ENCODE measurements around the gene IQGAP3.

IQGAP3 gene

DNA sequence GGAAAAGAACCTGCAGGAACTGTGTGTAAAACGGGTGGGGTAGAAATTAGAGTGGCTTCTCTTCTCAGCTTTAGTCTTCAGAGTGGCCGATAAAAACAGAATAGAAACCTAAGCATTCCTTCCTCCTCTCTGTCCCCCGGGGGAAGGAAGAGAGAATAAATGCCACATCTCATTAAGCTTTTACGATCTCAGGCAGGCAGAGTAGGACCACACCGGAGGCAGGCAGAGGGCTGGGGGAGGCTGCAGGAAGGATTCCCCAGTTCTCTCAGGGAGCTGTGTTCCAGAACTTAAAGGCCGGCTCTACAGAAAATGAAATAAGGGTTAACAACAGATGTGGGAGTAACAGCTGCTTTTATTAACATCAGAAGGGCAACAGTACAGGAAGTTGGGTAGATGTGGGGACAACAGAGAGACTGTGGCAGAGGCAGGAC lies 47.3 kb downstream of the IQGAP3 start:
- no peak overlapping the region for H3K4me3 ChIP-seq (ENCODE audit: low read length)
- H3K9ac ChIP-seq (ENCODE audit: low read depth, low read length), result no peak overlapping the region
- WGBS, result 81% methylated on average over 5 of the region's 6 CpGs

DNA sequence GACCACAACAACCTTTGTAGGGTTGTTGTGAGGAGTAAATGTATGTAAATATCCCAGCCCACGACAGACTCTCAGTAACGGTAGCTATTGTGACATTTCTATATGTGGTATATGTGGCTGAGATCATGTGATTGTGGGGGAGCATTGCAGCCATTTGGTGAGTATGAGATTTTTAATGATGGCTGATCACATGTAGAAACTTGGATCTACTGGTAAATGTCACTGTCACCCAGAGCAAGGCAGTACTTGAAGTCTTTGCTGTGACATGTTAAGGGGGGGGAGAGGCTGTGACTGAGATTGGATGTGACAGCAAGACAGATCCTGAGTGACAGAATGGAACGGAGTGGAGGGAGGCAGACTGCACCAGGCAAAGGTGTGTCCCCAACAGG lies 47.9 kb downstream of the IQGAP3 start:
- 93% methylated on average over 3 of the region's 3 CpGs for WGBS
- no peaks in the 10 kb centered on the region for H3K27me3 ChIP-seq (ENCODE audit: insufficient read depth, low read length)
- H3K9me3 ChIP-seq (ENCODE audit: insufficient read depth, low read depth, low read length), result no peaks in the 10 kb centered on the region
- peaks cover 11% of the 10 kb centered on the region; the same call in 1 of the 2 replicates for H3K4me1 ChIP-seq (ENCODE audit: insufficient read depth, low read length)
- no peak overlapping the region for H3K4me3 ChIP-seq (ENCODE audit: low read length)
- H3K27ac ChIP-seq (ENCODE audit: low read depth, low read length), result no peak overlapping the region
- no peak overlapping the region for H3K9ac ChIP-seq (ENCODE audit: low read depth, low read length)
- peaks cover 28% of the 10 kb centered on the region; the same call in 1 of the 2 replicates for H3K36me3 ChIP-seq (ENCODE audit: insufficient read depth, low read length)

More for the DNA sequence above, 47.3 kb downstream of the IQGAP3 start:
- H3K4me1 ChIP-seq (ENCODE audit: insufficient read depth, low read length), result peaks cover 11% of the 10 kb centered on the region; the same call in 1 of the 2 replicates
- no peaks in the 10 kb centered on the region for H3K9me3 ChIP-seq (ENCODE audit: insufficient read depth, low read depth, low read length)
- no peaks in the 10 kb centered on the region for H3K27me3 ChIP-seq (ENCODE audit: insufficient read depth, low read length)
- peaks cover 32% of the 10 kb centered on the region for H3K36me3 ChIP-seq (ENCODE audit: insufficient read depth, low read length)
- no peak overlapping the region for H3K27ac ChIP-seq (ENCODE audit: low read depth, low read length)

- Histone ChIP-seq H3K27ac (ENCODE audit: low read depth, low read length) (no peak overlapping the region), H3K4me1 (ENCODE audit: insufficient read depth, low read length) (peaks cover 11% of the 10 kb centered on the region; the same call in 1 of the 2 replicates)
Observed at GRCh38 chr1:156523801-156524480, 48.4 kb downstream of the IQGAP3 start.

DNA sequence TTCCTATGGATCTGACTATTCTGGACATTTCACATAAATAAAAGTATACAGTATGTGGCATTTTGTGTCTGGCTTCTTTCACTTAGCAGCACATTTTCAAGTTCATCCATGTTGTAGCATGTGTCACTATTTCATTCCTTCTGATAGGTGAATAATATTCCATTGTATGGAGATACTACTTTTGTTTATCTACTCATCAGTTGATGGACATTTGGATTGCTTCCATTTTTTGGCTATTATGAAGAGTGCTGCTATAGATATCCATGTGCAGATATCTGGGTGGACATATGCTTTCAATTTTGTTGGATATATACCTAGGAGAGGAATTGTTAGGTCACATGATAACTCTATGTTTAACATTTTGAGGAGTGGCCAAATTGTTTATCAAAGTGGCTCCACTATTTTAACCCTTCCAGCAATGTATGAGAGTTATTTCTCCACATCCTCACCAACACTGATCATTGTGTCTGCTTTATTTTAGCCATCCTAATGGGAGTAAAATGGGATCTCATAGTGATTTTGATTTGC lies 49.9 kb downstream of the IQGAP3 start:
- Histone ChIP-seq H3K4me1 (ENCODE audit: insufficient read depth, low read length) (peaks cover 11% of the 10 kb centered on the region; the same call in 1 of the 2 replicates), H3K27me3 (ENCODE audit: insufficient read depth, low read length) (no peaks in the 10 kb centered on the region), H3K9ac (ENCODE audit: low read depth, low read length) (no peak overlapping the region), H3K27ac (ENCODE audit: low read depth, low read length) (no peak overlapping the region), H3K9me3 (ENCODE audit: insufficient read depth, low read depth, low read length) (no peaks in the 10 kb centered on the region), H3K36me3 (ENCODE audit: insufficient read depth, low read length) (peaks cover 10% of the 10 kb centered on the region; the same call in 1 of the 2 replicates), H3K4me3 (ENCODE audit: low read length) (no peak overlapping the region)

More at GRCh38 chr1:156523801-156524480, 48.4 kb downstream of the IQGAP3 start:
- H3K27me3 ChIP-seq (ENCODE audit: insufficient read depth, low read length), result no peaks in the 10 kb centered on the region
- peaks cover 23% of the 10 kb centered on the region; the same call in 1 of the 2 replicates for H3K36me3 ChIP-seq (ENCODE audit: insufficient read depth, low read length)
- no peak overlapping the region for H3K4me3 ChIP-seq (ENCODE audit: low read length)
- no peak overlapping the region for H3K9ac ChIP-seq (ENCODE audit: low read depth, low read length)
- H3K9me3 ChIP-seq (ENCODE audit: insufficient read depth, low read depth, low read length), result no peaks in the 10 kb centered on the region
- WGBS, result 94% methylated on average over 2 of the region's 2 CpGs

- Histone ChIP-seq H3K27ac (ENCODE audit: low read depth, low read length) (no peak overlapping the region), H3K9ac (ENCODE audit: low read depth, low read length) (no peak overlapping the region), H3K27me3 (ENCODE audit: insufficient read depth, low read length) (no peaks in the 10 kb centered on the region; the same call in 1 of the 2 replicates), H3K4me1 (ENCODE audit: insufficient read depth, low read length) (no peaks in the 10 kb centered on the region), H3K9me3 (ENCODE audit: insufficient read depth, low read depth, low read length) (no peaks in the 10 kb centered on the region), H3K36me3 (ENCODE audit: insufficient read depth, low read length) (no peaks in the 10 kb centered on the region), H3K4me3 (ENCODE audit: low read length) (no peak overlapping the region)
- 67% methylated on average over 3 of the region's 4 CpGs for WGBS
Observed at GRCh38 chr1:156517748-156518147, 54.6 kb downstream of the IQGAP3 start.

DNA sequence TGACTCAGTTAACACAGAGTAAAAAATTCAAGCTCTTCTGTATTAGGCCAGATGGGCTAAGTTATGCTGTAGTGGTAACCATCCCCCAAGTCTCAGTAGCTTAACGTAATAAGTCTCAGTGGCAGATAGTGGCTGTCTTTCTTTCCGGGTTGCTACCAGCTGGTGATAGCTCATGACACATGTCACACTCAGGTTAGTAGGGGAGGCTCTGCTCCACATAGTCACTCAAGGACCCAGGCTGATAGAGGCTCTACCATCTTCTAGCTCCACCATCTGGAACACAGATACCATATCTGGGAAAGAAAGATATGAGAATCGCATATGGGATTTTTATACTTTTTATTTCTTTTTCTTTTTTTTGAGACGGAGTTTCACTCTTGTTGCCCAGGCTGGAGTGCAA lies 55.5 kb downstream of the IQGAP3 start:
- no peaks in the 10 kb centered on the region for H3K9me3 ChIP-seq (ENCODE audit: insufficient read depth, low read depth, low read length)
- no peaks in the 10 kb centered on the region for H3K36me3 ChIP-seq (ENCODE audit: insufficient read depth, low read length)
- 96% methylated on average over 4 of the region's 4 CpGs for WGBS
- H3K9ac ChIP-seq (ENCODE audit: low read depth, low read length), result no peak overlapping the region
- no peaks in the 10 kb centered on the region for H3K4me1 ChIP-seq (ENCODE audit: insufficient read depth, low read length)
- no peak overlapping the region for H3K27ac ChIP-seq (ENCODE audit: low read depth, low read length)
- H3K27me3 ChIP-seq (ENCODE audit: insufficient read depth, low read length), result no peaks in the 10 kb centered on the region; the same call in 1 of the 2 replicates
- no peak overlapping the region for H3K4me3 ChIP-seq (ENCODE audit: low read length)

DNA sequence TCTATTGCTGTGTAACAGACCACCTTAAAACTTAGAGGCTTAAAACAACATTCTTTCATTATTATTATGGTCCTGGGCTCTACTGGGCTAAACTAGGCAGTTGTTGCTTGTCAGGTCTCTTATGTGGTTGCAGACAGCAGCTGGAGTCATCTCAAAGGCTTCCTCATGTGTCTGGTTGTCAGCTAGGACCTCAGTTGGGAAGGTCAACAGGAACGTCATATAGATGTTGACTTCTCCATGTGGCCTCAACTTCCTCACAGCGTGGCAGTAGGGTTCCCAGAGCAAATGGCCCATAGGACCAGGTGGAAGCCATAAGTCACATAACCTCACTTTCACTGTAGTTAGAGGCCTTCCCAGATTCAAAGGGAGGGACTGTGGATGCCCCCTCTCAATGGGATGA lies 56.4 kb downstream of the IQGAP3 start:
- WGBS, result 41% methylated on average over 2 of the region's 2 CpGs
- H3K9me3 ChIP-seq (ENCODE audit: insufficient read depth, low read depth, low read length), result no peaks in the 10 kb centered on the region
- H3K36me3 ChIP-seq (ENCODE audit: insufficient read depth, low read length), result no peaks in the 10 kb centered on the region
- H3K27ac ChIP-seq (ENCODE audit: low read depth, low read length), result no peak overlapping the region
- H3K27me3 ChIP-seq (ENCODE audit: insufficient read depth, low read length), result no peaks in the 10 kb centered on the region; the same call in 1 of the 2 replicates
- no peak overlapping the region for H3K4me3 ChIP-seq (ENCODE audit: low read length)
- no peaks in the 10 kb centered on the region for H3K4me1 ChIP-seq (ENCODE audit: insufficient read depth, low read length)
- no peak overlapping the region for H3K9ac ChIP-seq (ENCODE audit: low read depth, low read length)

- 96% methylated on average over 9 of the region's 9 CpGs for WGBS
- Histone ChIP-seq H3K9ac (ENCODE audit: low read depth, low read length) (no peak overlapping the region), H3K4me3 (ENCODE audit: low read length) (no peak overlapping the region), H3K9me3 (ENCODE audit: insufficient read depth, low read depth, low read length) (no peaks in the 10 kb centered on the region), H3K27me3 (ENCODE audit: insufficient read depth, low read length) (no peaks in the 10 kb centered on the region; the same call in 1 of the 2 replicates), H3K36me3 (ENCODE audit: insufficient read depth, low read length) (no peaks in the 10 kb centered on the region), H3K27ac (ENCODE audit: low read depth, low read length) (no peak overlapping the region), H3K4me1 (ENCODE audit: insufficient read depth, low read length) (no peaks in the 10 kb centered on the region)
Observed at GRCh38 chr1:156513185-156513584, 59.2 kb downstream of the IQGAP3 start.

- Histone ChIP-seq H3K9me3 (ENCODE audit: insufficient read depth, low read depth, low read length) (no peaks in the 10 kb centered on the region), H3K36me3 (ENCODE audit: insufficient read depth, low read length) (no peaks in the 10 kb centered on the region), H3K9ac (ENCODE audit: low read depth, low read length) (no peak overlapping the region), H3K4me3 (ENCODE audit: low read length) (no peak overlapping the region), H3K27me3 (ENCODE audit: insufficient read depth, low read length) (no peaks in the 10 kb centered on the region; the same call in 1 of the 2 replicates), H3K27ac (ENCODE audit: low read depth, low read length) (no peak overlapping the region), H3K4me1 (ENCODE audit: insufficient read depth, low read length) (no peaks in the 10 kb centered on the region)
- WGBS, result 88% methylated on average over 7 of the region's 7 CpGs
Observed at GRCh38 chr1:156511644-156512043, 60.7 kb downstream of the IQGAP3 start.

- H3K9me3 ChIP-seq (ENCODE audit: insufficient read depth, low read depth, low read length), result no peaks in the 10 kb centered on the region
- no peaks in the 10 kb centered on the region for H3K4me1 ChIP-seq (ENCODE audit: insufficient read depth, low read length)
- WGBS, result 88% methylated on average over 13 of the region's 13 CpGs
- no peak overlapping the region for H3K27ac ChIP-seq (ENCODE audit: low read depth, low read length)
- H3K27me3 ChIP-seq (ENCODE audit: insufficient read depth, low read length), result no peaks in the 10 kb centered on the region; the same call in 1 of the 2 replicates
- no peak overlapping the region for H3K9ac ChIP-seq (ENCODE audit: low read depth, low read length)
- no peaks in the 10 kb centered on the region for H3K36me3 ChIP-seq (ENCODE audit: insufficient read depth, low read length)
- H3K4me3 ChIP-seq (ENCODE audit: low read length), result no peak overlapping the region
Observed at GRCh38 chr1:156510709-156511108, 61.7 kb downstream of the IQGAP3 start.

GRCh38 chr1:156509424-156510034 lies 62.8 kb downstream of the IQGAP3 start:
- Histone ChIP-seq H3K4me1 (ENCODE audit: insufficient read depth, low read length) (peaks cover 3% of the 10 kb centered on the region), H3K27ac (ENCODE audit: low read depth, low read length) (no peak overlapping the region), H3K9ac (ENCODE audit: low read depth, low read length) (no peak overlapping the region), H3K9me3 (ENCODE audit: insufficient read depth, low read depth, low read length) (no peaks in the 10 kb centered on the region), H3K36me3 (ENCODE audit: insufficient read depth, low read length) (no peaks in the 10 kb centered on the region), H3K27me3 (ENCODE audit: insufficient read depth, low read length) (no peaks in the 10 kb centered on the region; the same call in 1 of the 2 replicates), H3K4me3 (ENCODE audit: low read length) (no peak overlapping the region)
- 88% methylated on average over 9 of the region's 9 CpGs for WGBS
